H1 (cell line): ENCODE data around the gene MGMT. TPM values are rescaled to one million over a fixed set of nuclear protein-coding genes. Genes with fewer than 3 reads are reported as not detected.

Source experiments
- CTCF ChIA-PET: fragments of 300-600 bp; sonication (Branson Sonifier 250); formaldehyde crosslinking; loops from one replicate; lab custom pipeline; 2021; ENCODE audit not compliant: partially characterized antibody; lab: Charles Lee
- POLR2A ChIA-PET: fragments of 300-600 bp; sonication (Branson Sonifier 250); formaldehyde crosslinking; loops from one replicate; lab custom pipeline; 2021; ENCODE audit warnings: inconsistent platforms; ENCODE audit not compliant: partially characterized antibody; lab: Charles Lee
- DNase-seq, 2 experiments: peaks; one replicate each; pipeline versions ENCODE4 v3.0.0 to v3.0.0-alpha.2; 2010 to 2022; ENCODE audit warnings: low spot score in 2 of 2, low read depth in 1 of 2, mixed read lengths in 1 of 2
- FAIRE-seq: peaks from 2 replicates; lab custom pipeline; 2011; peaks lifted over from hg19 to GRCh38; lab: Jason Lieb, UNC
- H2AFZ ChIP-seq: 2 replicates; pipeline ENCODE4 v1.8.1; 2012; ENCODE audit warnings: low read length, inconsistent platforms
- H2AK5ac ChIP-seq: 2 replicates; pipeline ENCODE4 v1.6.1; 2013; ENCODE audit warnings: low read depth, low read length
- H2BK120ac ChIP-seq: replicated peaks from 2 replicates; pipeline ENCODE3; 2013; ENCODE audit warnings: low read depth, low read length, inconsistent platforms
- H2BK12ac ChIP-seq: 2 replicates; pipeline ENCODE4 v1.6.1; 2013; ENCODE audit warnings: low read depth, low read length
- H2BK15ac ChIP-seq: 2 replicates; pipeline ENCODE4 v1.6.1; 2013; ENCODE audit warnings: low read length
- H2BK20ac ChIP-seq: 2 replicates; pipeline ENCODE4 v1.6.1; 2013; ENCODE audit warnings: low read length
- H2BK5ac ChIP-seq: 2 replicates; pipeline ENCODE4 v1.6.1; 2013; ENCODE audit warnings: low read depth, low read length
- H3K14ac ChIP-seq: 2 replicates; pipeline ENCODE4 v1.6.1; 2013; ENCODE audit warnings: inconsistent platforms; ENCODE audit not compliant: insufficient read length
- H3K18ac ChIP-seq: 2 replicates; pipeline ENCODE4 v1.6.1; 2013; ENCODE audit warnings: low read length; ENCODE audit errors: extremely low read depth
- H3K23ac ChIP-seq: 2 replicates; pipeline ENCODE4 v1.6.1; 2013; ENCODE audit warnings: inconsistent platforms; ENCODE audit not compliant: insufficient read length
- H3K23me2 ChIP-seq: 2 replicates; pipeline ENCODE4 v1.6.1; 2013; ENCODE audit warnings: low read depth, low read length
- H3K27ac ChIP-seq: 2 replicates; pipeline ENCODE4 v1.6.1; 2011; ENCODE audit warnings: low read depth, low read length, inconsistent platforms
- H3K27me3 ChIP-seq, 4 experiments: replicated peaks in 1 of 4; 1 replicate in 1 of 4; 2 replicates in 3 of 4; pipeline versions ENCODE4 v1.6.1 to v1.8.1; 2011 to 2013; ENCODE audit warnings: low read length in 3 of 4, mild to moderate bottlenecking in 3 of 4, inconsistent platforms in 2 of 4, mixed read lengths in 2 of 4, moderate library complexity in 1 of 4; ENCODE audit not compliant: control insufficient read depth in 3 of 4, insufficient read depth in 3 of 4; ENCODE audit errors: extremely low read depth in 1 of 4
- H3K36me3 ChIP-seq, 4 experiments: 2 replicates each; pipeline versions ENCODE4 v1.6.1 to v1.8.1; 2011 to 2013; ENCODE audit warnings: mild to moderate bottlenecking in 4 of 4, low read length in 3 of 4, moderate library complexity in 2 of 4, control low read depth in 1 of 4, inconsistent platforms in 1 of 4; ENCODE audit not compliant: insufficient read depth in 4 of 4, control insufficient read depth in 2 of 4
- H3K4ac ChIP-seq: replicated peaks from 2 replicates; pipeline ENCODE3; 2013; ENCODE audit warnings: low read length, low read depth, mixed read lengths, inconsistent platforms; ENCODE audit not compliant: insufficient read length
- H3K4me1 ChIP-seq, 4 experiments: replicated peaks in 1 of 4; 1 replicate in 1 of 4; 2 replicates in 3 of 4; pipeline versions ENCODE4 v1.6.1 to v1.8.1; 2011 to 2013; ENCODE audit warnings: low read length in 3 of 4, inconsistent platforms in 2 of 4, mixed read lengths in 1 of 4; ENCODE audit not compliant: insufficient read depth in 4 of 4, control insufficient read depth in 3 of 4
- H3K4me2 ChIP-seq, 2 experiments: 2 replicates each; pipeline versions ENCODE4 v1.6.1 to v1.8.1; 2011 to 2013; ENCODE audit warnings: low read depth in 2 of 2, low read length in 2 of 2, control low read depth in 1 of 2, inconsistent platforms in 1 of 2, mild to moderate bottlenecking in 1 of 2; ENCODE audit not compliant: insufficient read depth in 1 of 2
- H3K4me3 ChIP-seq, 4 experiments: fragments of 200-600, 300-600 bp in 1 of 4; sonication (generic), shearing (Covaris generic), sonication (Bioruptor Twin) in 1 of 4; 2 replicates each; pipeline versions ENCODE4 v1.5.1 to v1.8.1; 2011 to 2016; ENCODE audit warnings: low read length in 4 of 4, low read depth in 3 of 4, control low read depth in 2 of 4, inconsistent platforms in 2 of 4, mild to moderate bottlenecking in 2 of 4, mixed read lengths in 1 of 4, moderate library complexity in 1 of 4; ENCODE audit not compliant: insufficient read depth in 2 of 4; ENCODE audit errors: extremely low read depth in 1 of 4
- H3K56ac ChIP-seq: replicated peaks from 2 replicates; pipeline ENCODE3; 2013; ENCODE audit warnings: low read depth, mild to moderate bottlenecking, mixed read lengths, low read length, inconsistent platforms; ENCODE audit not compliant: insufficient read length
- H3K79me1 ChIP-seq: 2 replicates; pipeline ENCODE4 v1.6.1; 2013; ENCODE audit warnings: low read depth, low read length, control low read depth
- H3K79me2 ChIP-seq, 2 experiments: 2 replicates each; pipeline versions ENCODE4 v1.6.1 to v1.8.1; 2012 to 2013; ENCODE audit warnings: low read length in 2 of 2, mild to moderate bottlenecking in 2 of 2, inconsistent platforms in 1 of 2; ENCODE audit not compliant: insufficient read depth in 2 of 2, control insufficient read depth in 1 of 2
- H3K9ac ChIP-seq, 4 experiments: replicated peaks in 1 of 4; 1 replicate in 1 of 4; 2 replicates in 3 of 4; pipeline versions ENCODE4 v1.6.1 to v1.8.1; 2011 to 2013; ENCODE audit warnings: low read depth in 3 of 4, low read length in 3 of 4, control low read depth in 2 of 4, mild to moderate bottlenecking in 2 of 4, moderate library complexity in 2 of 4, inconsistent platforms in 1 of 4; ENCODE audit errors: extremely low read depth in 1 of 4
- H3K9me3 ChIP-seq, 2 experiments: 2 replicates each; pipeline versions ENCODE4 v1.6.1 to v1.8.1; 2012 to 2013; ENCODE audit warnings: mild to moderate bottlenecking in 2 of 2, moderate library complexity in 2 of 2, control low read depth in 1 of 2, inconsistent platforms in 1 of 2, low read depth in 1 of 2, low read length in 1 of 2, mixed read lengths in 1 of 2; ENCODE audit not compliant: insufficient read depth in 2 of 2
- H4K20me1 ChIP-seq, 2 experiments: replicated peaks in 1 of 2; 2 replicates each; pipeline versions ENCODE3 to v1.8.1; 2011 to 2013; ENCODE audit warnings: inconsistent platforms in 2 of 2, low read length in 2 of 2, mild to moderate bottlenecking in 1 of 2; ENCODE audit not compliant: insufficient read depth in 2 of 2, control insufficient read depth in 1 of 2
- H4K5ac ChIP-seq: 2 replicates; pipeline ENCODE4 v1.6.1; 2013; ENCODE audit warnings: low read length, low read depth, mixed read lengths, inconsistent platforms; ENCODE audit not compliant: insufficient read length
- H4K8ac ChIP-seq: 2 replicates; pipeline ENCODE4 v1.8.0; 2013; ENCODE audit warnings: mild to moderate bottlenecking, moderate library complexity, low read length, inconsistent platforms; ENCODE audit not compliant: insufficient read depth; ENCODE audit errors: extremely low read depth
- H4K91ac ChIP-seq: replicated peaks from 2 replicates; pipeline ENCODE3; 2013; ENCODE audit warnings: low read length, mixed read lengths, inconsistent platforms; ENCODE audit not compliant: insufficient read length
- EGR1 ChIP-seq: IDR thresholded peaks from 2 replicates; pipeline ENCODE4 v1.6.1; 2011; ENCODE audit warnings: low read depth, low read length, borderline replicate concordance
- WGBS, 2 experiments: shearing (Covaris generic) in 1 of 2; methylation state at CpG; one replicate each; pipeline versions ENCODE4 v1.1.6 to v1.1.7; 2013 to 2015; ENCODE audit warnings: low lambda C conversion rate in 2 of 2, mixed read lengths in 2 of 2, inconsistent platforms in 1 of 2, low coverage in 1 of 2, missing lambda C conversion rate in 1 of 2; ENCODE audit not compliant: insufficient replicate concordance in 2 of 2, insufficient coverage in 1 of 2, insufficient read length in 1 of 2; ENCODE audit errors: extremely low coverage in 1 of 2, missing lambda C conversion rate in 1 of 2; 5-methylcytosine and 5-hydroxymethylcytosine counted together
- polyA plus RNA-seq, 7 experiments: library from polyadenylated mRNA; depleted of rRNA in 3 of 7; stranded (reverse) in 5 of 7; unstranded in 2 of 7; fragments of >200 nt in 5 of 7; fragments of 200-250 nt in 2 of 7; gene quantifications; 1 replicate in 5 of 7; 2 replicates in 1 of 7; 4 replicates in 1 of 7; pipeline versions ENCODE4 v1.2.1 to v1.2.3, GENCODE V29; 2011 to 2013; ENCODE audit warnings: missing spikeins in 2 of 7, mixed read lengths in 2 of 7
- total RNA-seq: library from RNA; stranded (reverse); fragmentation: NEBNext Ultra II Directional; extraction: Animal tissue kit (Norgen Biotek cat#: 25700); gene quantifications from 2 replicates; pipeline ENCODE4 v1.2.1, GENCODE V29; 2021

MGMT gene
- total and polyA plus RNA-seq, 2 of the 8 experiments (the other 6 are each of a cell fraction or from before 2014, with no cell fraction given): 9.9 to 10.7 TPM

GRCh38 chr10:129447486-129447885 lies 19.6 kb upstream of the MGMT start:
- DNase-seq (no peak), FAIRE-seq (no peak)
- CTCF ChIA-PET: no interaction called here
- Histone ChIP-seq H3K18ac (no peak overlapping the region), H3K56ac (no peak overlapping the region), H3K23me2 (no peaks in the 10 kb centered on the region), H3K4me2 (no peak overlapping the region), H3K23ac (no peak overlapping the region), H4K8ac (no peak overlapping the region), H3K79me1 (no peaks in the 10 kb centered on the region), H3K27me3 (no peaks in the 10 kb centered on the region), H3K79me2 (no peaks in the 10 kb centered on the region), H3K4ac (no peak overlapping the region), H4K20me1 (no peaks in the 10 kb centered on the region), H3K9ac (no peak overlapping the region), H2AFZ (no peak overlapping the region), H2BK15ac (no peak overlapping the region), H3K9me3 (no peaks in the 10 kb centered on the region), H2BK120ac (no peak overlapping the region), H4K91ac (no peak overlapping the region), H2BK20ac (no peak overlapping the region), H3K4me1 (no peaks in the 10 kb centered on the region; a peak in 1 of 7 replicates), H2BK12ac (peak overlapping the region; percentile 50; the same call in 1 of the 2 replicates), H3K27ac (no peak overlapping the region), H3K4me3 (no peak overlapping the region), H3K14ac (no peak overlapping the region), H2BK5ac (no peak overlapping the region), H4K5ac (no peak overlapping the region), H3K36me3 (no peaks in the 10 kb centered on the region), H2AK5ac (no peak overlapping the region)
- POLR2A ChIA-PET: no interaction called here
- 93% methylated on average over 5 of the region's 6 CpGs; no CpG with 5 or more reads in 1 of the 2 experiments for WGBS, 2 experiments
- no peak for TF ChIP-seq EGR1
